Measurements from ENCODE around the gene HSPD1.

DNA sequence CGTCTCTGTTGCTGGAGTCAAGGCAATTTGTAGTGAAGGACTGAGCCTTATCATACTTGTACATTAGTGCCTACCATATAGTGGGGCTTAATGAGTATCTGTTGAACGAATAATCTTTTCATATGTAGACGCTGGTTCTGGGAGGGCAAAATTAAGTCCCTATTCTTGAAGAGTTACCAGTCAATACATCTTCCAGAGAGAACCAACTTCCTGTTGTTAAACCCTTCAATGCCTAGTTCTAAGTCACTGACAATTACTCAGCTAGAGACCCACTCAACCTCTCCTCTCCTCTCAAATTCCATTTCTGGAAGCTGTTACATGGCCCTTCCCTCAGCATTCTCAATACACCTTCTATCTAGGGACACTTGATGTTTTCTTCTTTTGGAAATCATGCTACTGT lies 15.1 kb upstream of the HSPD1 start:
- TF ChIP-seq, protein P1, sequence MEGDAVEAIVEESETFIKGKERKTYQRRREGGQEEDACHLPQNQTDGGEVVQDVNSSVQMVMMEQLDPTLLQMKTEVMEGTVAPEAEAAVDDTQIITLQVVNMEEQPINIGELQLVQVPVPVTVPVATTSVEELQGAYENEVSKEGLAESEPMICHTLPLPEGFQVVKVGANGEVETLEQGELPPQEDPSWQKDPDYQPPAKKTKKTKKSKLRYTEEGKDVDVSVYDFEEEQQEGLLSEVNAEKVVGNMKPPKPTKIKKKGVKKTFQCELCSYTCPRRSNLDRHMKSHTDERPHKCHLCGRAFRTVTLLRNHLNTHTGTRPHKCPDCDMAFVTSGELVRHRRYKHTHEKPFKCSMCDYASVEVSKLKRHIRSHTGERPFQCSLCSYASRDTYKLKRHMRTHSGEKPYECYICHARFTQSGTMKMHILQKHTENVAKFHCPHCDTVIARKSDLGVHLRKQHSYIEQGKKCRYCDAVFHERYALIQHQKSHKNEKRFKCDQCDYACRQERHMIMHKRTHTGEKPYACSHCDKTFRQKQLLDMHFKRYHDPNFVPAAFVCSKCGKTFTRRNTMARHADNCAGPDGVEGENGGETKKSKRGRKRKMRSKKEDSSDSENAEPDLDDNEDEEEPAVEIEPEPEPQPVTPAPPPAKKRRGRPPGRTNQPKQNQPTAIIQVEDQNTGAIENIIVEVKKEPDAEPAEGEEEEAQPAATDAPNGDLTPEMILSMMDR (IDR thresholded peaks at IDR 0.05; ENCODE audit: poor library complexity) = no peak
- TF ChIP-seq EZH2 (IDR thresholded peaks at IDR 0.05; ENCODE audit: borderline replicate concordance) (no peak), EZH2phosphoT487 (IDR thresholded peaks at IDR 0.05; ENCODE audit: low read depth, severe bottlenecking, unreplicated experiment) (no peak)
